H1 (cell line): ENCODE measurements around the gene SOS1. TPM values are rescaled to one million over a fixed set of nuclear protein-coding genes. Genes with fewer than 3 reads are reported as not detected.

Experiments
- ASH2L ChIP-seq: fragments of 200-600, 300-600 bp; sonication (generic); IDR thresholded peaks from one replicate; pipeline ENCODE4 v1.7.1; 2017; ENCODE audit warnings: low read length
- CHD7 ChIP-seq: fragments of 300-600 bp; sonication (generic); IDR thresholded peaks from 2 replicates; pipeline ENCODE4 v1.7.1; 2012; ENCODE audit warnings: low read length, moderate library complexity, mild to moderate bottlenecking, inconsistent platforms; ENCODE audit not compliant: insufficient replicate concordance
- CREB1 ChIP-seq: IDR thresholded peaks from 2 replicates; pipeline ENCODE4 v1.6.1; 2012; ENCODE audit warnings: inconsistent platforms
- EGR1 ChIP-seq: IDR thresholded peaks from 2 replicates; pipeline ENCODE4 v1.6.1; 2011; ENCODE audit warnings: low read depth, low read length, borderline replicate concordance
- FOSL1 ChIP-seq: IDR thresholded peaks from 2 replicates; pipeline ENCODE4 v1.6.1; 2011; ENCODE audit warnings: mild to moderate bottlenecking, low read depth, low read length, moderate library complexity; ENCODE audit not compliant: insufficient read depth
- MAFK ChIP-seq: IDR thresholded peaks from 2 replicates; pipeline ENCODE4 v1.6.1; 2012; ENCODE audit warnings: low read depth, mild to moderate bottlenecking, improper control_type of control experiment, low read length
- NANOG ChIP-seq: IDR thresholded peaks from 2 replicates; pipeline ENCODE4 v1.6.1; 2011; ENCODE audit warnings: low read length, low read depth, mild to moderate bottlenecking, inconsistent platforms; ENCODE audit not compliant: insufficient read depth, poor library complexity, severe bottlenecking
- NRF1 ChIP-seq: IDR thresholded peaks from 2 replicates; pipeline ENCODE4 v1.6.1; 2011; ENCODE audit warnings: mild to moderate bottlenecking, low read depth, low read length, improper control_type of control experiment
- PHF8 ChIP-seq: fragments of 200-600 bp; sonication (generic); conservative IDR thresholded peaks from 2 replicates; pipeline ENCODE4 v1.7.1; 2012; ENCODE audit warnings: low read depth, mild to moderate bottlenecking, inconsistent platforms, low read length, moderate library complexity
- POU5F1 ChIP-seq: IDR thresholded peaks from 2 replicates; pipeline ENCODE4 v1.6.1; 2011; ENCODE audit warnings: low read depth, mild to moderate bottlenecking, low read length, moderate library complexity
- RAD21 ChIP-seq, 2 experiments: IDR thresholded peaks in 1 of 2; conservative IDR thresholded peaks in 1 of 2; 2 replicates each; pipeline ENCODE4 v1.6.1; 2011; ENCODE audit warnings: low read depth in 2 of 2, low read length in 2 of 2, improper control_type of control experiment in 1 of 2, inconsistent platforms in 1 of 2, mild to moderate bottlenecking in 1 of 2, moderate library complexity in 1 of 2
- polyA plus RNA-seq, 7 experiments: library from polyadenylated mRNA; depleted of rRNA in 3 of 7; stranded (reverse) in 5 of 7; unstranded in 2 of 7; fragments of >200 nt in 5 of 7; fragments of 200-250 nt in 2 of 7; gene quantifications; 1 replicate in 5 of 7; 2 replicates in 1 of 7; 4 replicates in 1 of 7; pipeline versions ENCODE4 v1.2.1 to v1.2.3, GENCODE V29; 2011 to 2013; ENCODE audit warnings: missing spikeins in 2 of 7, mixed read lengths in 2 of 7
- total RNA-seq: library from RNA; stranded (reverse); fragmentation: NEBNext Ultra II Directional; extraction: Animal tissue kit (Norgen Biotek cat#: 25700); gene quantifications from 2 replicates; pipeline ENCODE4 v1.2.1, GENCODE V29; 2021

The SOS1 gene
- total and polyA plus RNA-seq, 2 of the 8 experiments (the other 6 are each of a cell fraction or from before 2014, with no cell fraction given), result 25.7 to 27.0 TPM

GRCh38 chr2:38959938-38960608 lies 160.8 kb downstream of the SOS1 start (continued):
- TF ChIP-seq CHD7 (no peak), ASH2L (peak; percentile 69), PHF8 (peak; percentile 29; the same call in 1 of the 2 replicates), MAFK (no peak), NRF1 (peak; percentile 63), CREB1 (no peak), RAD21 (IDR thresholded peaks at IDR 0.05 in 1 of 2, conservative IDR thresholded peaks at IDR 0.05 in 1 of 2; ENCODE audit: low read depth in 2 of 2, low read length in 2 of 2) (no peak; a peak in 1 of 4 replicates), FOSL1 (no peak), NANOG (no peak), POU5F1 (no peak), EGR1 (no peak)
